Central memory CD4-positive, alpha-beta T cell (primary cell): Measurements from ENCODE around the gene EPHA1.
A peak's percentile ranks its signal among the peaks of the same experiment; 100 is the strongest.
"Not testable (repeated sequence)": the region's sequence is repeated elsewhere in the genome, so short reads cannot be mapped to it uniquely, and the experiment has no call there.

Experiments used
- DNase-seq: peaks from one replicate; pipeline ENCODE4 v3.0.0; 2022

Gene EPHA1

GRCh38 chr7:143429770-143430698 lies 21.4 kb upstream of the EPHA1 start:
- DNase-seq = no peak

GRCh38 chr7:143426479-143427142 lies 18.0 kb upstream of the EPHA1 start:
- no peak for DNase-seq

GRCh38 chr7:143424476-143424875 lies 15.8 kb upstream of the EPHA1 start:
- not testable (repeated sequence) for DNase-seq

GRCh38 chr7:143422033-143422432 lies 13.4 kb upstream of the EPHA1 start:
- DNase-seq = no peak

GRCh38 chr7:143420624-143421023 lies 12.0 kb upstream of the EPHA1 start:
- not testable (repeated sequence) for DNase-seq

GRCh38 chr7:143419880-143420279 lies 11.2 kb upstream of the EPHA1 start:
- no peak for DNase-seq

- no peak for DNase-seq
Observed at GRCh38 chr7:143418681-143419458, 10.2 kb upstream of the EPHA1 start.

- DNase-seq = no peak
Observed at GRCh38 chr7:143417734-143418383, 9.2 kb upstream of the EPHA1 start.

GRCh38 chr7:143416565-143417149 lies 8.0 kb upstream of the EPHA1 start:
- peak; percentile 46 for DNase-seq

GRCh38 chr7:143415742-143416397 lies 7.2 kb upstream of the EPHA1 start:
- no peak for DNase-seq

GRCh38 chr7:143415209-143415608 lies 6.6 kb upstream of the EPHA1 start:
- DNase-seq = not testable (repeated sequence)

- no peak for DNase-seq
Observed at GRCh38 chr7:143413123-143413522, 4.5 kb upstream of the EPHA1 start.

GRCh38 chr7:143411976-143412708 lies 3.5 kb upstream of the EPHA1 start:
- DNase-seq = no peak

GRCh38 chr7:143410521-143411004 lies 1.9 kb upstream of the EPHA1 start:
- no peak for DNase-seq

- no peak for DNase-seq
Observed at GRCh38 chr7:143408252-143408685, 387 bp downstream of the EPHA1 start.

- DNase-seq = peak; percentile 67
Observed at GRCh38 chr7:143407287-143408251, 1.1 kb downstream of the EPHA1 start.

- no peak for DNase-seq
Observed at GRCh38 chr7:143406002-143406357, 2.7 kb downstream of the EPHA1 start.

GRCh38 chr7:143405173-143406001 lies 3.3 kb downstream of the EPHA1 start:
- DNase-seq = no peak

GRCh38 chr7:143402233-143402632 lies 6.4 kb downstream of the EPHA1 start:
- DNase-seq = not testable (repeated sequence)
